Suprapubic skin (tissue), 4 donors: Measurements from ENCODE around the gene TRO. TPM values are rescaled to one million over a fixed set of nuclear protein-coding genes. Genes with fewer than 3 reads are reported as not detected.

Experiments
- DNase-seq, 2 donors: peaks; one replicate each; pipeline ENCODE4 v3.0.0-alpha.2; 2019; ENCODE audit warnings: low spot score in 2 of 2
- H3K27ac ChIP-seq: fragments of 200-600 bp; sonication (generic); one replicate; pipeline ENCODE4 v1.5.1; 2019
- H3K27me3 ChIP-seq: fragments of 200-600 bp; sonication (generic); one replicate; pipeline ENCODE4 v1.5.1; 2019
- H3K36me3 ChIP-seq: fragments of 200-600 bp; sonication (generic); one replicate; pipeline ENCODE4 v1.5.1; 2019
- H3K4me1 ChIP-seq: fragments of 200-600 bp; sonication (generic); one replicate; pipeline ENCODE4 v1.5.1; 2019
- H3K4me3 ChIP-seq: fragments of 200-600 bp; sonication (generic); one replicate; pipeline ENCODE4 v1.5.1; 2019; ENCODE audit warnings: mild to moderate bottlenecking
- H3K9me3 ChIP-seq: fragments of 200-600 bp; sonication (generic); one replicate; pipeline ENCODE4 v1.5.1; 2019
- CTCF ChIP-seq, 2 donors: fragments of 200-600 bp in 1 of 2; fragments of 450-650 bp in 1 of 2; sonication (generic) in 1 of 2; IDR thresholded peaks; one replicate each; pipeline ENCODE4 v1.5.1; 2016 to 2019; ENCODE audit warnings: antibody characterized with exemption in 2 of 2, mild to moderate bottlenecking in 1 of 2, moderate library complexity in 1 of 2
- EP300 ChIP-seq: sonication (generic); formaldehyde crosslinking; IDR thresholded peaks from one replicate; pipeline ENCODE4 v1.6.1; 2017; ENCODE audit warnings: antibody characterized with exemption
- POLR2A ChIP-seq, 2 donors: fragments of 450-650 bp; IDR thresholded peaks; one replicate each; pipeline ENCODE4 v1.6.1; 2017; ENCODE audit warnings: antibody characterized with exemption in 2 of 2, mild to moderate bottlenecking in 2 of 2, moderate library complexity in 2 of 2
- POLR2AphosphoS5 ChIP-seq, 3 donors: sonication (generic); formaldehyde crosslinking; IDR thresholded peaks; one replicate each; pipeline ENCODE4 v1.6.1; 2017; ENCODE audit warnings: antibody characterized with exemption in 3 of 3
- WGBS: methylation state at CpG from one replicate; pipeline ENCODE4 v1.1.5; 2018; 5-methylcytosine and 5-hydroxymethylcytosine counted together
- total RNA-seq, 4 donors: library from RNA; depleted of rRNA; stranded (reverse); fragments of >200 nt; gene quantifications; one replicate each; pipeline ENCODE4 v1.1.0, GENCODE V29; 2016

The TRO gene
- total RNA-seq, 4 donors from 2014 or later: 1.0 to 3.6 (median 3.4) TPM

- no peak for DNase-seq
- H3K27ac ChIP-seq: no peak overlapping the region
- no peak for TF ChIP-seq EP300
- TF ChIP-seq CTCF (IDR thresholded peaks at IDR 0.05): no peak
- TF ChIP-seq POLR2A (IDR thresholded peaks at IDR 0.05): no peak
- no peak for TF ChIP-seq POLR2AphosphoS5 (IDR thresholded peaks at IDR 0.05)
- peaks cover 6% of the 10 kb centered on the region for H3K4me1 ChIP-seq
- H3K36me3 ChIP-seq: no peaks in the 10 kb centered on the region
- H3K9me3 ChIP-seq: no peaks in the 10 kb centered on the region
- H3K4me3 ChIP-seq: peak overlapping the region; percentile 51
- WGBS: 45% methylated on average over 29 of the region's 29 CpGs
- no peaks in the 10 kb centered on the region for H3K27me3 ChIP-seq
These were observed 900 bp downstream of the TRO start for GRCh38 chrX:54921427-54922021.

GRCh38 chrX:54922547-54922946, 1.9 kb downstream of the TRO start:
- TF ChIP-seq POLR2A (IDR thresholded peaks at IDR 0.05) (no peak), POLR2AphosphoS5 (IDR thresholded peaks at IDR 0.05) (no peak), CTCF (IDR thresholded peaks at IDR 0.05) (no peak), EP300 (no peak)

GRCh38 chrX:54923376-54923775, 2.8 kb downstream of the TRO start:
- no peak for DNase-seq
- TF ChIP-seq POLR2AphosphoS5 (IDR thresholded peaks at IDR 0.05) (no peak), CTCF (IDR thresholded peaks at IDR 0.05) (no peak), EP300 (no peak), POLR2A (IDR thresholded peaks at IDR 0.05) (no peak)
- H3K4me3 ChIP-seq: no peak overlapping the region
- peaks cover 6% of the 10 kb centered on the region for H3K4me1 ChIP-seq
- no peaks in the 10 kb centered on the region for H3K9me3 ChIP-seq
- H3K36me3 ChIP-seq: no peaks in the 10 kb centered on the region
- no peaks in the 10 kb centered on the region for H3K27me3 ChIP-seq
- 80% methylated on average over 5 of the region's 7 CpGs for WGBS
- H3K27ac ChIP-seq: no peak overlapping the region

More at GRCh38 chrX:54922547-54922946, 1.9 kb downstream of the TRO start:
- WGBS: 80% methylated on average over 1 of the region's 3 CpGs
- Histone ChIP-seq H3K4me1 (peaks cover 6% of the 10 kb centered on the region), H3K27ac (no peak overlapping the region), H3K4me3 (no peak overlapping the region), H3K9me3 (no peaks in the 10 kb centered on the region), H3K36me3 (no peaks in the 10 kb centered on the region), H3K27me3 (no peaks in the 10 kb centered on the region)
- no peak for DNase-seq

GRCh38 chrX:54926978-54927377, 6.4 kb downstream of the TRO start:
- H3K4me1 ChIP-seq: peaks cover 3% of the 10 kb centered on the region
- H3K4me3 ChIP-seq: no peak overlapping the region
- no peak for DNase-seq
- H3K27ac ChIP-seq: no peak overlapping the region
- H3K27me3 ChIP-seq: no peaks in the 10 kb centered on the region
- TF ChIP-seq CTCF (IDR thresholded peaks at IDR 0.05) (no peak), POLR2A (IDR thresholded peaks at IDR 0.05) (no peak), EP300 (no peak), POLR2AphosphoS5 (IDR thresholded peaks at IDR 0.05) (no peak)
- no peaks in the 10 kb centered on the region for H3K9me3 ChIP-seq
- H3K36me3 ChIP-seq: no peaks in the 10 kb centered on the region
- 38% methylated on average over 1 of the region's 2 CpGs for WGBS

GRCh38 chrX:54928876-54929275, 8.3 kb downstream of the TRO start:
- no peak for DNase-seq
- no peaks in the 10 kb centered on the region for H3K36me3 ChIP-seq
- no peaks in the 10 kb centered on the region for H3K4me1 ChIP-seq
- WGBS: 89% methylated on average over 2 of the region's 3 CpGs
- H3K9me3 ChIP-seq: no peaks in the 10 kb centered on the region
- no peaks in the 10 kb centered on the region for H3K27me3 ChIP-seq
- H3K4me3 ChIP-seq: no peak overlapping the region
- H3K27ac ChIP-seq: no peak overlapping the region
- TF ChIP-seq POLR2AphosphoS5 (IDR thresholded peaks at IDR 0.05) (no peak), EP300 (no peak), POLR2A (IDR thresholded peaks at IDR 0.05) (no peak), CTCF (IDR thresholded peaks at IDR 0.05) (no peak)
